Fibroblast of skin of abdomen (primary cell): ENCODE data around the gene MFAP5.
"Not testable (repeated sequence)": the region's sequence is repeated elsewhere in the genome, so short reads cannot be mapped to it uniquely, and the experiment has no call there.

ENCODE experiments used
- DNase-seq: peaks from one replicate; pipeline ENCODE4 v3.0.0-alpha.2; 2013

MFAP5 gene

GRCh38 chr12:8675591-8676036 lies 13.0 kb upstream of the MFAP5 start:
- no peak for DNase-seq

- DNase-seq = no peak
Observed at GRCh38 chr12:8672381-8672780, 9.8 kb upstream of the MFAP5 start.

GRCh38 chr12:8668441-8668840 lies 5.8 kb upstream of the MFAP5 start:
- no peak for DNase-seq

- no peak for DNase-seq
Observed at GRCh38 chr12:8667270-8667669, 4.6 kb upstream of the MFAP5 start.

- DNase-seq = peak; percentile 78
Observed at GRCh38 chr12:8665759-8666158, 3.1 kb upstream of the MFAP5 start.

GRCh38 chr12:8664228-8664913 lies 1.7 kb upstream of the MFAP5 start:
- no peak for DNase-seq

- peak; percentile 55 for DNase-seq
Observed at GRCh38 chr12:8661751-8662150, 875 bp downstream of the MFAP5 start.

GRCh38 chr12:8661016-8661415 lies 1.6 kb downstream of the MFAP5 start:
- DNase-seq = no peak

GRCh38 chr12:8658346-8658745 lies 4.3 kb downstream of the MFAP5 start:
- peak; percentile 96 for DNase-seq

GRCh38 chr12:8655421-8655820 lies 7.2 kb downstream of the MFAP5 start:
- no peak for DNase-seq

GRCh38 chr12:8648576-8649205 lies 13.9 kb downstream of the MFAP5 start:
- no peak for DNase-seq

- no peak for DNase-seq
Observed at GRCh38 chr12:8647968-8648367, 14.7 kb downstream of the MFAP5 start.

- DNase-seq = no peak
Observed at GRCh38 chr12:8644345-8645248, 18.0 kb downstream of the MFAP5 start.

- DNase-seq = no peak
Observed at GRCh38 chr12:8642775-8643174, 19.9 kb downstream of the MFAP5 start.

- no peak for DNase-seq
Observed at GRCh38 chr12:8639936-8640335, 22.7 kb downstream of the MFAP5 start.

GRCh38 chr12:8638951-8639350 lies 23.7 kb downstream of the MFAP5 start:
- no peak for DNase-seq

GRCh38 chr12:8637666-8638065 lies 25.0 kb downstream of the MFAP5 start:
- DNase-seq = no peak

GRCh38 chr12:8637244-8637643 lies 25.4 kb downstream of the MFAP5 start:
- no peak for DNase-seq

GRCh38 chr12:8636581-8636980 lies 26.0 kb downstream of the MFAP5 start:
- DNase-seq = no peak

GRCh38 chr12:8636007-8636346 lies 26.6 kb downstream of the MFAP5 start:
- DNase-seq = not testable (repeated sequence)

- DNase-seq = not testable (repeated sequence)
Observed at GRCh38 chr12:8635342-8636006, 27.2 kb downstream of the MFAP5 start.

- DNase-seq = no peak
Observed at GRCh38 chr12:8630131-8630530, 32.5 kb downstream of the MFAP5 start.

- peak; percentile 54 for DNase-seq
Observed at GRCh38 chr12:8629486-8630033, 33.1 kb downstream of the MFAP5 start.
